Retinal pigment epithelial cell (primary cell): ENCODE results near the gene ANKS1A.
"Not testable (repeated sequence)": the region's sequence is repeated elsewhere in the genome, so short reads cannot be mapped to it uniquely, and the experiment has no call there.

Source experiments
- DNase-seq: peaks from one replicate; pipeline ENCODE4 v3.0.0-alpha.2; 2010; ENCODE audit warnings: low read depth
- H3K4me3 ChIP-seq: 2 replicates; pipeline ENCODE4 v1.5.1; 2011; ENCODE audit warnings: mild to moderate bottlenecking, low read length, control low read depth, moderate library complexity
- CTCF ChIP-seq: conservative IDR thresholded peaks from 2 replicates; pipeline ENCODE4 v1.5.1; 2011; ENCODE audit warnings: low read depth, low read length, control low read depth, inconsistent platforms

ANKS1A gene

GRCh38 chr6:34930221-34930620 is 41.2 kb downstream of the ANKS1A start:
- H3K4me3 ChIP-seq = no peak overlapping the region
- DNase-seq = no peak
- no peak for TF ChIP-seq CTCF

DNA sequence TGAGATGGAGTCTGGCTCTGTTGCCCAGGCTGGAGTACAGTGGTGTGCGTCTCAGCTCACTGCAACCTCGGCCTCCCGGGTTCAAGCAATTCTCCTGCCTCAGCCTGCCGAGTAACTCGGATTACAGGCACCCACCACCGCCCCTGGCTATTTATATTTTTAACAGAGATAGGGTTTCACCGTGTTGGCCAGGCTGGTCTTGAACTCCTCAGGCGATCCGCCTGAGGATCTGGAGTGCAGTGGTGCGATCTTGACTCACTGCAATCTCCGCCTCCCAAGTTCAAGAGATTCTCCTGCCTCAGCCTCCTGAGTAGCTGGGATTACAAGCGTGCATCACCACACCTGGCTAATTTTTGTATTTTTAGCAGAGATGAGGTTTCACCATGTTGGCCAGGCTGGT is 43.1 kb downstream of the ANKS1A start:
- not testable (repeated sequence) for H3K4me3 ChIP-seq, DNase-seq

DNA sequence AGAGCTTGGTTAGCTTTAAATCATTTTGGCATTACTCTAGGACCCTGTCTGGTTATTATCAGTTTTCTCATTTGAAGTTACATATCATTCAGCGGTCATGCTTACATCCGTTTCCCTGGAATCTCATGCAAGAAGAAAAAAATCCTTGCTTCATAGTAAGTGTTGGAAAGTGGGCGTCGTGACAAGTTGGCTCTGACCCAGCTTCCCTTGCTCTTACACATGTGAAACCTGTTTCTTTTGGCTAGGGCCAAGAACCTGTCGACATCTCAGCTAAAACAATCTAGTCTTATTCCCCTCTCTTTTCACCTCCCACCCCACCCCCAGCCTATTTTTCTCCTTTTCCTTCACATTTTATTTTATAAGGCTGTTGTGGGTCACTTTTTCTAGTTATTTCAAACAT is 45.5 kb downstream of the ANKS1A start:
- no peak for TF ChIP-seq CTCF
- no peak overlapping the region for H3K4me3 ChIP-seq
- peak; percentile 17 for DNase-seq

- TF ChIP-seq CTCF = no peak
- no peak overlapping the region for H3K4me3 ChIP-seq
- DNase-seq = no peak
Observed at GRCh38 chr6:34938268-34938667, 49.2 kb downstream of the ANKS1A start.

GRCh38 chr6:34940030-34940434 is 51.0 kb downstream of the ANKS1A start:
- no peak overlapping the region for H3K4me3 ChIP-seq
- no peak for DNase-seq
- no peak for TF ChIP-seq CTCF

GRCh38 chr6:34941421-34941820 is 52.4 kb downstream of the ANKS1A start:
- TF ChIP-seq CTCF = no peak
- H3K4me3 ChIP-seq = no peak overlapping the region
- no peak for DNase-seq

GRCh38 chr6:34945317-34945716 is 56.3 kb downstream of the ANKS1A start:
- TF ChIP-seq CTCF = no peak
- no peak for DNase-seq
- H3K4me3 ChIP-seq = no peak overlapping the region

DNA sequence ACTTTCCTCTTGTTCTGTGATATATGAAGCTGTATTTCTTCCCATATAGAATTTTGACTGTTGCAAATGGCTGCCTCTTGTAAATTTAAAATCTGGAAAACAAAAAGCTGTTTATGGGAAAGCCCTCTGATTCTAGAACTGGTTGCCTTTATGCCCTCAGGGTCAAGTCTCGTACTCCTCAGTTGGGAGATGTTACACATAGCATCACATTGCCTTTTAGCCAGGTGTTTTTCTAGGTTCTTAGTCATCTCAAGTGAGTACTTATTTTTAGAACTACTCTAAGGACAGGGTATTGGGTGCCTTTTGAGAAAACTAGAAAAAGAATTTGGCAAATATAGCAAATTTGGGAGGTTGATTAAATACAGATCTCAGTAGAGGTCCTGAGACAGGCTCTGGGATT is 58.5 kb downstream of the ANKS1A start:
- TF ChIP-seq CTCF = no peak
- no peak overlapping the region for H3K4me3 ChIP-seq
- DNase-seq = no peak
